ENCODE results near the gene BRS3. TPM values are rescaled to one million over a fixed set of nuclear protein-coding genes. Genes with fewer than 3 reads are reported as not detected.
"Not testable (repeated sequence)": the region's sequence is repeated elsewhere in the genome, so short reads cannot be mapped to it uniquely, and the experiment has no call there.

Gene BRS3
- total RNA-seq = not detected
- long read RNA-seq = 0 reads

- intact Hi-C loops (cut with micrococcal nuclease) = no loop called here
- no peak for DNase-seq
- no peak for ATAC-seq
Observed at GRCh38 chrX:136487647-136488046, at the start of gene BRS3. Gene BRS3 (plus strand): TSS chrX:136487947. CDS start chrX:136488115, 168 bp downstream.

- DNase-seq (no peak), ATAC-seq (no peak)
- intact Hi-C loops (cut with micrococcal nuclease) = no loop called here
Observed at GRCh38 chrX:136438192-136438591, 49.6 kb upstream of the BRS3 start.

- DNase-seq; intact Hi-C loops (cut with micrococcal nuclease); ATAC-seq: not testable (repeated sequence)
Observed at GRCh38 chrX:136445674-136446073, 42.1 kb upstream of the BRS3 start.

GRCh38 chrX:136446208-136446607 is 41.5 kb upstream of the BRS3 start:
- DNase-seq (no peak), ATAC-seq (no peak)
- intact Hi-C loops (cut with micrococcal nuclease) = no loop called here

- ATAC-seq = no peak
- no peak for DNase-seq
- intact Hi-C loops (cut with micrococcal nuclease) = no loop called here
Observed at GRCh38 chrX:136447308-136447707, 40.4 kb upstream of the BRS3 start.

- no peak for ATAC-seq
- DNase-seq = no peak
- intact Hi-C loops (cut with micrococcal nuclease) = no loop called here
Observed at GRCh38 chrX:136447968-136448367, 39.8 kb upstream of the BRS3 start.

GRCh38 chrX:136450050-136450830 is 37.5 kb upstream of the BRS3 start:
- no peak for DNase-seq
- intact Hi-C loops (cut with micrococcal nuclease) = no loop called here
- ATAC-seq = no peak

- intact Hi-C loops (cut with micrococcal nuclease) = no loop called here
- no peak for ATAC-seq
- no peak for DNase-seq
Observed at GRCh38 chrX:136452614-136453013, 35.1 kb upstream of the BRS3 start.

- DNase-seq = no peak
- intact Hi-C loops (cut with micrococcal nuclease) = no loop called here
Observed at GRCh38 chrX:136453114-136453513, 34.6 kb upstream of the BRS3 start.

GRCh38 chrX:136453771-136454170 is 34.0 kb upstream of the BRS3 start:
- ATAC-seq = no peak
- intact Hi-C loops (cut with micrococcal nuclease) = no loop called here
- no peak for DNase-seq

More at GRCh38 chrX:136453114-136453513, 34.6 kb upstream of the BRS3 start:
- ATAC-seq = no peak

- ATAC-seq (no peak), DNase-seq (no peak)
- intact Hi-C loops (cut with micrococcal nuclease) = no loop called here
Observed at GRCh38 chrX:136456133-136456532, 31.6 kb upstream of the BRS3 start.

GRCh38 chrX:136457303-136457917 is 30.3 kb upstream of the BRS3 start:
- intact Hi-C loops (cut with micrococcal nuclease) = no loop called here
- ATAC-seq (peak; percentile 52), DNase-seq (no peak)

GRCh38 chrX:136464589-136464988 is 23.2 kb upstream of the BRS3 start:
- no peak for ATAC-seq

GRCh38 chrX:136467303-136467702 is 20.4 kb upstream of the BRS3 start:
- intact Hi-C loops (cut with micrococcal nuclease) = no loop called here
- no peak for ATAC-seq
- DNase-seq = no peak

More at GRCh38 chrX:136464589-136464988, 23.2 kb upstream of the BRS3 start:
- intact Hi-C loops (cut with micrococcal nuclease) = no loop called here
- DNase-seq = no peak

GRCh38 chrX:136468391-136469103 is 19.2 kb upstream of the BRS3 start:
- DNase-seq = no peak
- no peak for ATAC-seq
- intact Hi-C loops (cut with micrococcal nuclease) = no loop called here

- DNase-seq = no peak
- ATAC-seq = no peak
- intact Hi-C loops (cut with micrococcal nuclease) = no loop called here
Observed at GRCh38 chrX:136473663-136474062, 14.1 kb upstream of the BRS3 start.

GRCh38 chrX:136475236-136475635 is 12.5 kb upstream of the BRS3 start:
- DNase-seq = no peak

GRCh38 chrX:136476501-136476900 is 11.2 kb upstream of the BRS3 start:
- intact Hi-C loops (cut with micrococcal nuclease) = no loop called here
- ATAC-seq (no peak), DNase-seq (no peak)

More at GRCh38 chrX:136475236-136475635, 12.5 kb upstream of the BRS3 start:
- no peak for ATAC-seq
- intact Hi-C loops (cut with micrococcal nuclease) = no loop called here

GRCh38 chrX:136477026-136477425 is 10.7 kb upstream of the BRS3 start:
- DNase-seq (no peak), ATAC-seq (no peak)
- intact Hi-C loops (cut with micrococcal nuclease) = no loop called here

GRCh38 chrX:136480383-136480782 is 7.4 kb upstream of the BRS3 start:
- DNase-seq (no peak), ATAC-seq (peak; percentile 23)
- intact Hi-C loops (cut with micrococcal nuclease) = no loop called here
